Measurements from ENCODE around the gene PLTP. TPM values are rescaled to one million over a fixed set of nuclear protein-coding genes. Genes with fewer than 3 reads are reported as not detected.

PLTP gene
- total RNA-seq, 4 donors from 2014 or later = 25.0 to 99.3 (median 35.7) TPM

- peak overlapping the region in 1 of 4 donors; percentile 10 for H3K27ac ChIP-seq
- peaks cover 0 to 90% (median 0%) of the 10 kb centered on the region in 3 donors for H3K36me3 ChIP-seq
- peaks cover 0 to 6% (median 0%) of the 10 kb centered on the region in 4 donors for H3K4me1 ChIP-seq
- H3K4me3 ChIP-seq = no peak overlapping the region
- DNase-seq = no peak
- no peaks in the 10 kb centered on the region for H3K9me3 ChIP-seq
- H3K27me3 ChIP-seq = no peaks in the 10 kb centered on the region
- no peak for TF ChIP-seq POLR2A (IDR thresholded peaks at IDR 0.05)
- TF ChIP-seq CTCF (IDR thresholded peaks at IDR 0.05) = no peak
These were observed 37.8 kb upstream of the PLTP start for GRCh38 chr20:45949542-45950329.

DNA sequence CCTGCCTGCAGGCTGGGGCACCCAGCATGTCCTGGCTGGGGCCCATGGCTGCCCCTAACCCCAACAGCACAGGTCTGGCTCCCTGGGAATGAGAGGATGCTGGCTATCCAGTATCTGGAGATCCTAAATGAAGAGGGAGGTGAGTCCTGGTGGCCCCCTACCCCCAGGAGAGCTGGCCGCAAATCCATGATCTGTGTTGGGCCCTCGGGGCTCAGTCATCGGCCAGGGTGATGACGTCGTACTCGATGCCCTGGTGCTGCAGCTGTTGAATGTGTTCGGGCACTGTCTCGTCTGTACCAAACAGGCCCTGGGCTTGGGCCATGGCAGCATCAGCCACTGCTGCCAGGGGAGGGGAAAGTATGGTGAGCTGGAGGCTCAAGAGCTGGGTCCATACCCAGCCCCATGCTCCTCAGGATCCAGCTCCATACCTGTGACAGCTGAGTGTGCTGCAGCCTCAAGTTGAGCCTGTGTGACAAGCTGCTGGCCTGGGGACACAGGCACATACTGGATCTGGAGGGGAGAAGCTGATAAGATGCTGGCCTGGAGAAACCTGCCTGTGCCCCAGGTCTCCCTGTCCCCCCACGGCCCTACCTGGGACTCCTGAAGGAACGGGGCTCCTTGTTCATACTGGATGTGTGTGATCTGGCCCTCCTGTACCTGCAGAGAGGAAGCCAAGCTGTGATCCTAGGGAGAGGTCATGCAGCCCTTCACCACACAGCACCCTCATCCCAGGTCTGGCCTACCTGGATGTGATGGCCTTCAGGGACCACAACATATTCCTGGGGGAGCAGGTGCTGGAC is 37.0 kb upstream of the PLTP start:
- Histone ChIP-seq H3K36me3 (peaks cover 0 to 98% (median 0%) of the 10 kb centered on the region in 3 donors), H3K9me3 (no peaks in the 10 kb centered on the region), H3K4me1 (peaks cover 0 to 6% (median 0%) of the 10 kb centered on the region in 4 donors), H3K27me3 (no peaks in the 10 kb centered on the region), H3K27ac (peak overlapping the region in 1 of 4 donors; percentile 10), H3K4me3 (no peak overlapping the region)
- no peak for DNase-seq
- TF ChIP-seq CTCF (IDR thresholded peaks at IDR 0.05) (no peak), POLR2A (IDR thresholded peaks at IDR 0.05) (no peak)

DNA sequence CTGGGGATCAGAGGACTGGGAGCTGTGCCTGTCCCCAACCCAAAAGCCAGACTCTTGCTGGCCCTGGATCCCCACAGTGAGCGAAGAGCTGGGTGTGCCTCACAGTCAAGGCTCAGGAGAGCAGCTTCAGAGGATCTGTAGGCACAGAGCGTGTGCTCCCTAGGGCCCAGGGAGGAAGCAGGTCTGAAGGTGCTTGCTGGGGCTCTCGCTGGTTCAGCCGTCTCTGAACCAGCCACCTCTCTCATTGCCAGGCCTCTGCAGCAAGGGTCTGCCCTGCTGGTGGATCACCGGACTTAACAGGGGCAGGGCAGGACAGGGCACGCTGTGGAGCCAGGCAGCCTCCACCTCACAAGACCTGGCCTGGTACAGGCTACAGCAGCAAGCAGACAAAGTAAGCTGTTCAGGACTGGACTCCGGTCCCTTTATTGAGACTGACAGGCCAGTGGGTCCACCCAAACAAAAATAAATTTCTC is 36.3 kb upstream of the PLTP start:
- TF ChIP-seq CTCF (IDR thresholded peaks at IDR 0.05) = no peak
- no peak for TF ChIP-seq POLR2A (IDR thresholded peaks at IDR 0.05)
- Histone ChIP-seq H3K27ac (no peak overlapping the region), H3K4me1 (peaks cover 0 to 6% (median 0%) of the 10 kb centered on the region in 4 donors), H3K4me3 (no peak overlapping the region), H3K36me3 (peaks cover 0 to 98% (median 0%) of the 10 kb centered on the region in 3 donors), H3K9me3 (no peaks in the 10 kb centered on the region), H3K27me3 (no peaks in the 10 kb centered on the region)
- no peak for DNase-seq

DNA sequence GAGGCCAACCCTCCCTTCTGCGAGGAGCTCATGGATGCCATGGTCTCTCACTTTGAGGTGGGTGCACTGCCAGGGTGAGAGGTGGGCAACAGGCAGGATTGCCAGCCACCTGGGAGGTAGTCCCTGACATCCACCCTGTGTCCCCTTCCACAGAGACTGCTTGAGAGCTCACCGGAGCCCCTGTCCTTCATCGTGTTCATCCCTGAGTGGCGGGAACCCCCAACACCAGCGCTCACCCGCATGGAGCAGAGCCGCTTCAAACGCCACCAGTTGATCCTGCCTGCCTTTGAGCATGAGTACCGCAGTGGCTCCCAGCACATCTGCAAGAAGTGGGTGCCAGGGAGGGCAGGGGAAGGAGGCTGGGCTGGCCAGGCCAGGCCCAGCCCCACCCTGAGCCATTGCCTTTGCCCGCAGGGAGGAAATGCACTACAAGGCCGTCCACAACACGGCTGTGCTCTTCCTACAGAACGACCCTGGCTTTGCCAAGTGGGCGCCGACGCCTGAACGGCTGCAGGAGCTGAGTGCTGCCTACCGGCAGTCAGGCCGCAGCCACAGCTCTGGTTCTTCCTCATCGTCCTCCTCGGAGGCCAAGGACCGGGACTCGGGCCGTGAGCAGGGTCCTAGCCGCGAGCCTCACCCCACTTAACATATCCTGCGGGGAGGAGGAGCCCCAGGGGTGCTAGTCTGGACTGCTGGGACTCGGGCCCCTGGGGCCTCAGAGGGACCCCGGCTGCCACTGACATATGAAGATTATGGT is 35.3 kb upstream of the PLTP start:
- Histone ChIP-seq H3K4me1 (peaks cover 0 to 6% (median 0%) of the 10 kb centered on the region in 4 donors), H3K27ac (peak overlapping the region in 2 of 4 donors; percentile 48 to 65), H3K27me3 (no peaks in the 10 kb centered on the region), H3K4me3 (no peak overlapping the region), H3K9me3 (no peaks in the 10 kb centered on the region), H3K36me3 (peaks cover 0 to 98% (median 0%) of the 10 kb centered on the region in 3 donors)
- DNase-seq = no peak
- TF ChIP-seq POLR2A (IDR thresholded peaks at IDR 0.05) (no peak), CTCF (IDR thresholded peaks at IDR 0.05) (no peak)
